GM21528 (cell line): ENCODE measurements around the gene CNN2.

ENCODE experiments used
- ATAC-seq: cut with Tn5 transposase; IDR thresholded peaks from one replicate; pipeline ENCODE4 v1.9.1; 2021; ENCODE audit warnings: mild to moderate bottlenecking, moderate library complexity; ENCODE audit not compliant: unreplicated experiment, low FRiP score

Gene CNN2

DNA sequence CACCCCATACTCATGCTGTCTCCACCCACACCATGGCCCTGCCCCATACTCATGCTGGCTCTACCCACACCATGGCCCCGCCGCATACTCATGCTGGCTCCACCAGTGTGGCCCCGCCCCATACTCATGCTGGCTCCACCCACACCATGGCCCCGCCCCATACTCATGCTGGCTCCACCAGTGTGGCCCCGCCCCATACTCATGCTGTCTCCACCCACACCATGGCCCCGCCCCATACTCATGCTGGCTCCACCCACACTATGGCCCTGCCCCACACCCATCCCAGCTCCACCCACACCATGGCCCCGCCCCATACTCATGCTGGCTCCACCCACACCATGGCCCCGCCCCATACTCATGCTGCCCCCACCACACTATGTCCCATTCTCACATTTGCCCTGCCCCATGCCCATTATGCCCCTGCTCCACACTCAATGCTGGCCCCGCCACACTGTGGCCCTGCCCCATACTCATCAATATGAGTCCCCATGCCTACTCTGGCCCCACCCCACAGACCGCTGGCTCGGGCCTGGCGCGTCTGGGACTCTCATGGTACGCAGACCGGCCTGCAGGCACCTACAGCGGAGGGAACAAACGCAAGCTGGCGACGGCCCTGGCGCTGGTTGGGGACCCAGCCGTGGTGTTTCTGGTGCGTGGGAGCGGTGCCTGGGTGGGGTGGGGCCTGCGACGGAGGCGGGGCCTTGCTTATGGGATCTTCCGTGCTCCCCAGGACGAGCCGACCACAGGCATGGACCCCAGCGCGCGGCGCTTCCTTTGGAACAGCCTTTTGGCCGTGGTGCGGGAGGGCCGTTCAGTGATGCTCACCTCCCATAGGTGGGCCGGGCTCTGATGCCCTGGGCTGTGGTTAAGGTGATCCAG lies 36.9 kb downstream of the CNN2 start:
- no peak for ATAC-seq

DNA sequence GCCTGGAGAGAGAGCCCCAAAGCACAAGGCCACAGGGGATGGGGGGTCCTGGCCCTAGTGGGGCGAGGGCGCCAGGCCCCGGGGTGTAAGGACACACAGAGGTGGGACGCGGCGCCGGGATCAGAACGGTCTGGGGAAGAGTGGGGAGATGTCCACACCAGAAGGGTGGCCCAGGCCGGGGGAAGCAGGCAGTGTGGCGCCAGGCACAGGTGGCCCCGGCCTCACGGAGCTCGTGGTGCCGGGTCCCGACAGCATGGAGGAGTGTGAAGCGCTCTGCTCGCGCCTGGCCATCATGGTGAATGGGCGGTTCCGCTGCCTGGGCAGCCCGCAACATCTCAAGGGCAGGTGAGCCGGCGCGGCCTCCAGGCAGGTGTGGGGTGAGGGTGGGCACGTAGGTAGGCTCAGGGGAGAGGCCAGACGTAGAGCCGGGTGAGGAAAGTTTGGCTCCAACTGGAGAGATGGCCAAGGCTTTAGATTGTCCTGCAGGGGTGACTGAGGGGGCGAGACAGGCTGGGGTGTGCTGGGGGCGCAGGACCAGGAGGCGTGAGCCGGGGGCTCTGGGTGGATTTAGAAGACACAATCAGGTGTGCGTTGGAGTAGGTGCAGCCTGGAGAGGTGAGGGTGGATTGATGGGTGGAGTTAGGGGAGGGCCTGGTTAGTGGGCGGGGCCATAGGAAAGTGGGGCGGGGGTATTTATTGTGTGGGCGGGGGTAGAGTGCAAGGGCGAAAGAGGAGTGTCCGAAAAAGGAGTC lies 37.7 kb downstream of the CNN2 start:
- no peak for ATAC-seq

DNA sequence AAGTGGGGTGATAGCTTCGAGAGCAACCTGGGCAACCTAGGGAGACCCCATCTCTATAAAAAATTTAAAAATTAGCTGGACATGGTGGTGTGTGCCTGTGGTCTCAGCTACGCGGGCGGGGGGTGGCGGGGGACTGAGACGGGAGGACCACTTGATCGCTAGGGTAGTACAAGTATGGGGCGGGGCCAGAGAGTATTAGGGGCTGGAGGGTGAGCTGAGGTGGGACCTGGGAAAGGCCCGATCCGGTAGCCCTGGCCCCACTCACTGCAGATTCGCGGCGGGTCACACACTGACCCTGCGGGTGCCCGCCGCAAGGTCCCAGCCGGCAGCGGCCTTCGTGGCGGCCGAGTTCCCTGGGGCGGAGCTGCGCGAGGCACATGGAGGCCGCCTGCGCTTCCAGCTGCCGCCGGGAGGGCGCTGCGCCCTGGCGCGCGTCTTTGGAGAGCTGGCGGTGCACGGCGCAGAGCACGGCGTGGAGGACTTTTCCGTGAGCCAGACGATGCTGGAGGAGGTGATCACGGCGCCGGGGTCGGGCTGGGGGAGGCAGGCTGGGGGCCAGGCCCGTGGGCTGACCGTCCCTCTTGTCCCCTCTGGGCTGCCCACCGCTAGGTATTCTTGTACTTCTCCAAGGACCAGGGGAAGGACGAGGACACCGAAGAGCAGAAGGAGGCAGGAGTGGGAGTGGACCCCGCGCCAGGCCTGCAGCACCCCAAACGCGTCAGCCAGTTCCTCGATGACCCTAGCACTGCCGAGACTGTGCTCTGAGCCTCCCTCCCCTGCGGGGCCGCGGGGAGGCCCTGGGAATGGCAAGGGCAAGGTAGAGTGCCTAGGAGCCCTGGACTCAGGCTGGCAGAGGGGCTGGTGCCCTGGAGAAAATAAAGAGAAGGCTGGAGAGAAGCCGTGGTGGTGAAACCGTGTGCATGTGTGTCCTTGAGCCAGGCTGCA lies 38.5 kb downstream of the CNN2 start:
- no peak for ATAC-seq

DNA sequence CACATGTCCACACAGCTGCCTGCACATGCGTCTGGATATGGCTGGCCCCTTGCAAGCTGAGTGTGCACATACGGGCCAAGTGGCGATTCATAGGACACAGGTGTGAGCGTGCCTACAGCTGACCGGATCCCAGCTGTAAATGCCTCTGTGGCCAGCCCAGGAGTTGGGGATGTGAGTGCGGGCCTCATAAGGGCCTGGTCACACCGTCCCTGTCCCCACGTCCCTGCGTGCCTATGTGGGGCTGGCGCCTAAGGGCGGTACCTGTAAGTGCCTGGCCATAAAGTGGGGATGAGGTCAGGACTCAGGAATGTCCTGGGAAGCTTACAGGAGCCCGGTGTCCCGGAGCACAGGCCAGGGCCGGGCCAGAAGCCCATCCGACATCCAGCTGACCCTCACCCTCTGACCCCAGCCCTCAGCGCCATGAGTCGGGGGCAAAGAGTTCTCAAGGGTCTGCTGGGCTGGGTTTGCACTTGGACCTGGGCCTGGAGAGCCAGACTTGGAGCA lies 39.2 kb downstream of the CNN2 start:
- no peak for ATAC-seq

DNA sequence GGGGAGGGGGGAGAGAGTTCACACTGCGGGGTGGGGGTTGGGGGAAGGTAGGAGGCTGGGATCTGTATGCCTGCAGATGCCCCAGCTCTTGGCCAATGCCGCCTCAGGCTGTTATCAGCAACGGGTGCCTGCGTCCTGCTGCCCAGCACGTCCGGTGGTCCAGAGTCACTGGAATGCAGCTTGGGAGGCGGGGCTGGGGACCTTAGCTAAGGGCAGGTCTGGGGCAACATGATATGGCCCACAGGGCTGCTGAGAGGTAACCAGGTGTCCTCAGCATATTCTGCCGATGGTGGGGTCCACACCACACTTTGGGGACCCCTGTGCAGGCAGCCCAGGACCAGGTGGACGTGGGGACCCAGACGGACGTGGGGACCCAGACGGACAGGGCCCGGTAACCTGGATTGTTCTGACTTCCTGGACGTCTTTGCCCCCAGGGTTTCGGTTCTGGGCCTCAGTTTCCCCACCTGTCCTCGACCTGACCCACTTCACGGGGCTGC lies 39.9 kb downstream of the CNN2 start:
- no peak for ATAC-seq

DNA sequence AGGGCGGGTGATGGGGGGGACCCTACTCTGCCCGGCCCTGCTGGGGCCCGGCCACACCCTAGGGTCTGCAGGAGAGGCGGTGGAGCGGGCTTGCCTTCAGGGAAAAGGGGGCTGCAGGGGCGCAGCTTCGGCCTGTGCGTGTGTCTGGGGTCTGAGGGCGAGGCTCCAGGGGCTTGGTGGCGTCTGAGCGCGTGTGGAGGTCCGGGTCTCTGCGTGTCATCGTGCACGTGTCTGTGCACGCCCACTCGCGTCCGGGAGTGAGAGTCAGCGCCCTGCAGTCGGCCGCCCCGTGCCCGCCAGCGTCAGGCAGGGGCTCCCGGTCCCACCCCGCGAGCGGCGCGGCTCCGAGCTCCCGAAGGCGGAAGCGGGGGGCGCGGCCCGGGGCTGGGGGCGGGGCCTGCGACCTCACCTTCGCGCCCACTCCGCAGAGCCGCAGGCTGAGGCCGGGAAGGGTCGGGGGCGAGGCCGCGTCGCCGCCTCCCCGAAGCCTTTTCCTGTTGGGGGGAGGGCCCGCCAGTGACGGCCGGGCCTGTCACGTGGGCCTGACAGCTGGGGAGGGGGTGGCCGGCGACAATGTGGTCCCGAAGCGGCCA lies 40.4 kb downstream of the CNN2 start, which contains the start of gene ARHGAP45:
Gene ARHGAP45 (plus strand): TSS at position 420 of the 593 bp plus-strand sequence. CDS start 239 bp downstream, outside the sequence.
- ATAC-seq, result no peak

DNA sequence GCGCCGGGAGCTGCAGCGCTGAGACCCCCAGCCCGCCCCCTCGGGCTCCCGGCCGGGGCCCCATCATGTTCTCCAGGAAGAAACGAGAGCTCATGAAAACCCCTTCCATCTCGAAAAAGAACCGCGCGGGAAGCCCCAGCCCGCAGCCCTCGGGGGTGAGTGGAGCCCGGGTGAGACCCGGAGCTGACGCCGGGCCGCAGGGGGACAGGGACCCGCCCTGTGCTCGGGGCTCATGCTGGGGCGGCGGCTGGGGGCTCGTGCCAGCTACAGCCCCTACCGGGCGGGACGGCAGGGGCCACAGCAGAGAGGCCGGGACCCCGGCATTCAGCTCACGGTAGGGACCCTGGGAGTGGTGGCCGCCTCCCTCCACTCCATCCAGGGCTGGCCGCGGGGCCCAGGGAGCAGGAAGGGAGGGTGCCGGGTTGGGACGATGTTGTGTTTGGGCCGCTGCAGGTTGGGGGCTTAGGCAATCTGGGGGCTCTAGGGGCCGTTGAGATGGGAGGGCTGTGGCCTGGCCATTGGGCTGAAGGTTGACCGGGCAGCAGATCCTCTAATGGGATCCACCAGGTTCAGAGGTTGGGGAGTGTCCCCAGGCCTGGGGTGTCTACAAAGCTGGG lies 41.0 kb downstream of the CNN2 start:
- no peak for ATAC-seq

DNA sequence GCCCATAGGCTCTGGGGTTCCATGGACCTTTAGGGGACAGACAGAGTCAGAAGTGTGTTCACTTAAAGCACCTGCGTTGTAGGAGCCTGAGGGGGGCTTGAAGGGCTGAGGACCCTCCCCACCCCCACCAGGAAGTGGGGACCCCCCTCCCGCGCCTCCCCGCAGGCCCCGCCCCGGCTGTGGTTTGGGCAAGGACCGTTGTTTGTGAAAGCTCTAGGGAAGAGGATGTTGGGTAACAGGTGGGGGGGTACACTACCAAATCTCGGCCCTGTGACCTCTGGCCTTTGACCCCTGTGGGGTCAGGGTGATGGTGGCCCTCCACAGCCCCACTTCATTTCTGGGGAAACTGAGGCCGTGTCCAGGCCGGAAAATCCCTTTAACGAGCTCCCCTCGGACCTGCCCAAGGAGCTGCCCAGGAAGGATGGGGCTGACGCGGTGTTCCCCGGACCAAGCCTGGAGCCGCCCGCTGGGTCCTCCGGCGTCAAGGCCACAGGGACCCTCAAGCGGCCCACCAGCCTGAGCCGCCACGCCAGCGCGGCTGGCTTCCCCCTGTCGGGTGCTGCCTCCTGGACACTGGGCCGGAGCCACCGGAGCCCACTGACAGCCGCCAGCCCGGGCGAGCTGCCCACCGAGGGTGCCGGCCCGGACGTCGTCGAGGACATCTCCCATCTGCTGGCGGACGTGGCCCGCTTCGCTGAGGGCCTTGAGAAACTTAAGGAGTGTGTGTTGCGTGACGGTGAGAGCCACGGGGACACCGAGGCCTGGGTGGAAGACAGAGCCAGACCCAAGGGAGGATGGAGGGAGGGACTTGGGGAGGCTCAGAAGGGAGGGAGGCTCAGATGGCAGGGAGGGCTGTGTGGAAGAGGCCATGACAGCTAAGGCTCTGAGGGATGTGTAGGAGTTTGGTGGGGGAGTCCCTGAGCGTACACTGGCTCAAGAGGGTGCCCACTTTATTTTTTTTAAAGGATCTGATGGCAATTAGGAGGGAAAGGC lies 41.9 kb downstream of the CNN2 start:
- ATAC-seq, result no peak

DNA sequence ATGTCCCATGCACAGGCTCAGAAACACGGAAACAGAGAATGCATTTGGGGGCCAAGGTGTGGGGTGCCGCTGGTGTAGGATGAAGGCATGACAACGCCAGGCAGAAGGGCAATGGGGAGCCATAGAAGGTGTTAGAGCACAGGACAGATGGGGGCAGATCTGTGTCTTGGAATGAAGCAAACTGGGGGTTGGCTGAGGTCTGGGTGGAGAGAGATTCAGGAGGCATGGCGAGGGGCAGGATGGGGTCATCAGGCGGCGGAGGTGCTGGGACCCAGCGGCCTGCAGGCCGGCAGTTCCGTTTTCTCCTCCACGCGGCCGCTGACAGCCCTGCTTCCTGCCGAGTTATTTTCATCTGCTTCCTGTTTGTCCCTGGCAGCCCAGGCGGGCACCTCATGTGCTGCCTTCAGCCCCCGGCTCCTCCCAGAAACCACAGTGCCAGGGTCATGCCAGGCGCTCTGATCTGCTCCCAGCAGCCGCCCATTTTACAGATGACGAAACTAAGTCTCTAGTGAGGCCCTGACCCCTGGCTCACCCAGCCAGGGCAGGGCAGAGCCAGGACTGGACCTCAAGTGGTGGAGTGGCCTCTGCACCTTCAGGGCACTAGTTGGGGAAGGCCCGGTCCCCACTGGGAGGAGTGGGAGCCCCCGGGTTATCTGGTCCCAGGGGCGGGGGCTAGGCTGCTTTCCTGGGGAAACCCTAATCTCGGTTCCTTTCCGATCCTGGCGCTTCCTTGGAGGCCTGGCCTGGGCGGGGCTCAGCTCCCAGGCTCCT lies 42.8 kb downstream of the CNN2 start:
- no peak for ATAC-seq

DNA sequence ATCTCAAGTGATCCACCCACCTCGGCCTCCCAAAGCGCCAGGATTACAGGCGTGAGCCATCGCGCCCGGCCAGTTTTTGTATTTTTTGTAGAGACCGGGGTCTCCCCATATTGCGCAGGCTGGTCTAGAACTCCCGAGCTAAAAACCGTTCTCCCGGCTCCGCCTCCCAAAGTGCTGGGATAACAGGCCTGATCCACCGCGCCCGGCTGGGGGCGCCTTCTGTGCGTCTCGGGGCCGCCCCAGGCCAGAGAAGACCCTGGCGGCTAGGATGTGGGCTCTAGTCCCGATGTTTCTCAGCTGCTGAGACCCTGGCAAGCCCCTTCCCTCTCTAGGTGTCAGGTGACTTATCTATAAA lies 44.1 kb downstream of the CNN2 start:
- no peak for ATAC-seq

DNA sequence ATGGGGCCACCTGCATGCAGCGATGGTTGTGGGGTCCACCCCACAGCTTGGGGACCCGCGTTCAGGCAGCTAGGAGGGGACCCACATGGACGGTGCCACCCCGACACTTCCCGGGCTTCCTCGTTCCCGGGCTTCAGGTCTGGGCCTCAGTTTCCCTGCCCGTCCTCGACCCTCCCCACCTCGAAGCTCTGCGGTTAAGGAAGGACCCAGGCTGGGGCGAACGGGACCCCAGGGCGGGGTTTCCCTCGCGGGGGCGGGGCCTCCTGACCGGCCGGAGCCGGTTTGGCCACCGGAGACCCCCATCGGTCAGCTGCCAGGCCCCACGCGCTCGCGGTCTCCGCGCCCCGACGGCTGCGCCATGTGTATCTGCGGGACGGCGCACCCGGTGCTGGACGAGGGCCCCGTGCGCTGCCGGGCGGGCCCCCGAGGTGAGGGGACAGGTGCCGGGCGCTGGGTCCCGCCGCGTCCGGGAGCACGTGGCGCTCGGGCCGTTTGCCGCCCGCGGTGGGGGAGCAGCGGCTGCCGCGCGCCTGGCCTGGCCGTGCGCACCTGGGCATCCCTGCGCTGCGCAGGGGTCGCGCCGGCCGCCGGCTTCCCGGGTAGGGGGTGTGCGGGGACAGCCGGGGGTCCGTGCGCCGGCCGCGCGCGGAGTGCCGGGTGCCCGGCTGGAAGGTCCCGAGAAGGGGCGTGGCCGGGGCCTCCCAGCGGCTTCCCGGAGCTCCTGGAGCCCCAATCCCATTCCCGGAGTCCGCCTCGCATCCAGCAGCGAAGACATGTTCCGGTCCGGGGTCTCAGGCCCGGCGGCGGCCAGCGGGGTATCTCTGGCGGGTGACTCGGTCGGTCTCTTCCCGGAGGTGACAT lies 44.8 kb downstream of the CNN2 start:
- ATAC-seq, result no peak

DNA sequence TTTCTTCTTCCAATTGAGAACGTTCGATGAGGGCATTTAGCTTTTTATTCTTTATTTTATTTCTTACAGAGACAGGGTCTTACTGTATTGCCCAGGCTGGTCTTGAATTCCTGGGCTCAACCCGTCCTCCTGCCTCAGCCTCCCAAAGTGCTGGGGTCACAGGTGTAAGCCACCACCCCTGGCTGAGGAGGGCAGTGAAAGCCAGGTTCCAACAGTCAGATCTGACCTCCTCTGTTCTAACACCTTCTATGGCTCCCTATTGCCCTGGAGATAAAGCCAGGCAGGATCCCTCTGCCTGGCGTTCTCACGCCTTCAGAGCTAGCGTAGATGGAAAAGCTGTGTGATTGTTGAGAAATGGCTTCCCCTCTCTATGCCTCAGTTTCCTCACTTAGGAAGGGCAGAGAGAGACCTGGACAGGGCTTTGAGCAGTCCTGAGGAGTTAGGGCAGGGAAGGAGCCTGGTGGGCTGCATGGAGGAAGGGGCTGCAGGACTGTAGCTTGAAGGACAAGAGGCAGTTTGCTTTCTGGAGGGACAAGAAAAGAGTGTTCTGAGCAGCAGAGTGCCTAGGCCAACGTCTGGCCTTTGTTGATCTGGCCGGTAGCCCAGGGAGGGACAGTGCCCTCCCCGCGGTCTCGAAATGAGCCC lies 46.1 kb downstream of the CNN2 start:
- ATAC-seq, result no peak

DNA sequence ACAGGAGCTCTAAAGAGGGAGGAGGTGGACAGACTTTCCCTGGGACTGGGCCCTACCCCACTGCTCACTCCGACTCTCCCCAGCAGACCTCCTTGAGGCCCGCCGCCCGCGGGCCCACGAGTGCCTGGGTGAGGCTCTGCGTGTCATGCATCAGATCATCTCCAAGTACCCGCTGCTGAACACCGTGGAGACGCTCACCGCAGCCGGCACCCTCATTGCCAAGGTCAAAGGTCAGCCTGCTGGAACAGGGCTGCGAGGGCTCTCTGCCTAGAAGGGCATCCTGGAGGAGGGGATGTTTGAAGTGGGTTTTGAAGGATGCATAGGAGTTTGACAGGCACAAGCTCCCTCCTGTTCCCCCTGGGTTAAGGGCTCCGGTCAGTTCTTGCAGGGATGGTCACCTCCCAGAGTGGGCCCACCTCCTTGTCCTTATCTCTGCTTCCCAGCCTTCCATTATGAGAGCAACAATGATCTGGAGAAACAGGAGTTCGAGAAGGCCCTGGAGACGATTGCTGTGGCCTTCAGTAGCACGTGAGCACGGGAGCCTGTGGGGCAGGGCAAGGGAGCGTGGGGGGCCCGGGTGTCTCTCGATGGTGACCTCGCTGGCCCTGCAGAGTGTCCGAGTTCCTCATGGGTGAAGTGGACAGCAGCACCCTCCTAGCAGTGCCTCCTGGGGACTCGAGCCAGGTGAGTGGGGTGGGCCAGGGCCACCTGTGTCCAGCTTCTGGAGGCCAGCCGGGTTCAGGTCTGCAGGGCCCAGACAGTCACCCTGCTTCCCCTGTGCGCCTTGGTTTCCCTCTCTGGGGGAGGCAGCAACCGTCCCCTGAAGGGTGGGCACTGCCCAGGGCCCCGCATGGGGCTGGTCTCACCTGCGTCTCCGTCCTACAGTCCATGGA lies 46.9 kb downstream of the CNN2 start:
- no peak for ATAC-seq

DNA sequence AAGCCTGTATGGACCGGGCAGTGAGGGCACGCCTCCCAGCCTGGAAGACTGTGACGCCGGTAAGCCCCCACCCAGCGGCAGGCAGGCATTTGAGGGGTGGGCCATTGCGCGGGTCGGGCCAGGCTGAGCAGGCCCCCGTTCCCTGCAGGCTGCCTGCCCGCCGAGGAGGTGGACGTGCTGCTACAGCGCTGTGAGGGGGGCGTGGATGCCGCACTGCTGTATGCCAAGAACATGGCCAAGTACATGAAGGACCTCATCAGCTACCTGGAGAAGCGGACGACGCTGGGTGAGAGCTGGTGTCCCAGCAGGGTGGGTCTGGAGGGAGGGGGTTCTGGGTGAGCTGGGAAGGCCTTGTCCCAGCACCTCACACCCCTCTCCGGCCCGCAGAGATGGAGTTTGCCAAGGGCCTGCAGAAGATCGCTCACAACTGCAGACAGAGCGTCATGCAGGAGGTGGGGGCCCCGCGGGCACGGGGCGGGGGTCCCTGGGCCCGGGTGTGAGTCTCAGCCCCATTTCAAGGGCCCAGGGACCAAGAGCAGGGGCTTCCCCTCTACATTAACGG lies 47.6 kb downstream of the CNN2 start:
- no peak for ATAC-seq
